ENCODE measurements around the gene NEURL4. TPM values are rescaled to one million over a fixed set of nuclear protein-coding genes. Genes with fewer than 3 reads are reported as not detected.
"Not testable (repeated sequence)": the region's sequence is repeated elsewhere in the genome, so short reads cannot be mapped to it uniquely, and the experiment has no call there.

NEURL4 gene
- polyA plus RNA-seq, 1 donor = 34.5 TPM

DNA sequence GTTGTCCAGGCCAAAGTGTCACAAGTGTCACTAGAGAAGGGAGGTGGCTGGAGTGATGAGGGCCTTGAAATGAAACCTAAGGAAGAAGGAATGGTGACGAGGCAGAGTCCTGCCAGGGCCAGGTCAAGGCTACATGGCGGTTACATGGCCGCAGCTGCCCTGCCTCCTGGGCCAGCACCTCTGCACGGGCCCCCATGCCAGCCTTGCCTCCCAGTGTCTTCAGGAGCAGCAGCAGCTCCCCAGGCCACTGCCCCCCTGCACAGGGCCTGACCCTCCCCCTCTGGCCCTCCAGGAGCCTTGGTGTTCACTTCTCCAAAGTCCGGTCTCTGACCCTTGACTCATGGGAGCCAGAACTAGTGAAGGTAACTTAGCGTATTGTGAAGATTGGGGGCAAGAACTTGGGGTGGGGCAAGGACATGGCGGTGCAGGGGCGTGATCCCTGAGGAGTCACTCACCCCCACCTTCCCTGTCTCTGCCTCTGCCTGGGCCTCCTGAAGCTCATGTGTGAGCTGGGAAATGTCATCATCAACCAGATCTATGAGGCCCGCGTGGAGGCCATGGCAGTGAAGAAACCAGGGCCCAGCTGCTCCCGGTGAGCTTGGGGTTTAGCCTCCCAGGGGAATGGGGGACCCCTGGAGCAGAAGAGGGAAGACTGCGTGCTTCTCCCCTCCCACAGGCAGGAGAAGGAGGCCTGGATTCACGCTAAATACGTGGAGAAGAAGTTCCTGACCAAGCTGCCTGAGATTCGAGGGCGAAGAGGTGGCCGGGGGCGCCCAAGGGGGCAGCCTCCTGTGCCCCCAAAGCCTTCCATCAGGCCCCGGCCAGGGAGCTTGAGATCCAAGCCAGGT lies 18.7 kb upstream of the NEURL4 start:
- no peak for DNase-seq

DNA sequence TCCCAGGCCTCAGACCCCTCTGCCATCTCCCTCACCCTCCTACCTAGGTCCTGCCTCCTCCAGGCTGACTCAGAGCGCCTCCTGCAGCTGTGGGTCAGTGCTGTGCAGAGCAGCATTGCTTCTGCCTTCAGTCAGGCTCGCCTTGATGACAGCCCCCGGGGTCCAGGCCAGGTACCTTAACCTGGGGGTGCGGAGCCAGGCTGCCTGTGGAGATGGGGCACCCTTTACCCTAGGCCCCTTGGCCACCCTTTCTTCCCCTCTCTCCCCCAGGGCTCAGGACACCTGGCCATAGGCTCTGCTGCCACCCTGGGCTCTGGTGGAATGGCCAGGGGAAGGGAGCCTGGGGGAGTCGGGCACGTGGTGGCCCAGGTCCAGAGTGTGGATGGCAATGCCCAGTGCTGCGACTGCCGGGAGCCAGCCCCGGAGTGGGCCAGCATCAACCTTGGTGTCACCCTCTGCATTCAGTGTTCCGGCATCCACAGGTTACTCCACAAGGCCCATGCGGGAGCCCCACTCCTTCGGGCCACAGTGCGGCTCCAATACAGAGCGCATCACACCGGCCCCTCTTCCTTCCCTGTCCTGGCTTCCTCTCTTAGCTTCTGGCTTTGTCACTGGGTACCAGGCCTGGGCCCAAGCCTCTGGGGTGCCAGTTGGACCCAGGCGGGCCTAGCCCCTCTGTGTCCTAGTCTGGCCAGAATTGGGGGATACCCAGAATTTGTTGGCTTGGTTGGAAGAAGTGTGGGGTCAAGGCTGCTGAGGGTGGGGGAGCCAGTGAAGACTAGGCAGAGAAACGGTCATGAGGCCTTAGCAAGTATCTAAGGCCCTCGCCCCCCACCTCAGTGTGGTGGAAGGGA lies 17.9 kb upstream of the NEURL4 start:
- DNase-seq = no peak

DNA sequence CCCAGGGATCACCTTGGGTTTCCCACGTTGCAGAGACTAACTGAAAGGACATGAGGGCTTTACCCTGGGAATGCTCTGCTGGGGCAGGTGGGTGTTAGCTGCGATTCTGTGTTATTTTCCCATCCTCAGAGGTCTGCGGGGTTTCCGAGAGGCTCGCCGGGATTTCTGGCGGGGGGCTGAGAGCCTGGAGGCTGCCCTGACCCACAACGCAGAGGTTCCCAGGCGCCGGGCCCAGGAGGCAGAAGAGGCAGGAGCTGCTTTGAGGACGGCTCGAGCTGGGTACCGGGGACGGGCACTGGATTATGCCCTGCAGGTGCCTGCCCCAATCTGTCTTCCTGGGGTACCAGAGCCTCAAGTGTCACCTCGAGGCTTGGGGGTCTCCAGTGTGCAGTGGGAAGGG lies 14.1 kb upstream of the NEURL4 start:
- no peak for DNase-seq

DNA sequence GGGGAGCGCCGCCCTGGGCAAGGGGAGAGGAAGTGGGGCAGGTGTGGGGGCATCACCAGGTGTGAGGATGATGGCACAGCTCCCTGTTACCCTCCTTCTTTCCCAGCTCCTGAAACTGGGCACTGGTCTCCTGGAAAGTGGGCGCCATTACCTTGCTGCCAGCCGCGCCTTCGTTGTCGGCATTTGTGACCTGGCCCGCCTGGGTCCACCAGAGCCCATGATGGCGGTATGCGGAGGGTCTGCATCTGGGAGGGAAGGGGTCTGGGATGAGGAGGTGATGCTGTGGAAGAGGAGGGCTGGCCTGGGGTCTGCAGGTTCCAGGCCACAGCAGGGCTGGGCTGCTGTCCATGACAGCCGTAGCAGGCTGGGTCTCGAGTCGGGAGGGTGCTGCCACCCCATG lies 12.7 kb upstream of the NEURL4 start:
- no peak for DNase-seq

DNA sequence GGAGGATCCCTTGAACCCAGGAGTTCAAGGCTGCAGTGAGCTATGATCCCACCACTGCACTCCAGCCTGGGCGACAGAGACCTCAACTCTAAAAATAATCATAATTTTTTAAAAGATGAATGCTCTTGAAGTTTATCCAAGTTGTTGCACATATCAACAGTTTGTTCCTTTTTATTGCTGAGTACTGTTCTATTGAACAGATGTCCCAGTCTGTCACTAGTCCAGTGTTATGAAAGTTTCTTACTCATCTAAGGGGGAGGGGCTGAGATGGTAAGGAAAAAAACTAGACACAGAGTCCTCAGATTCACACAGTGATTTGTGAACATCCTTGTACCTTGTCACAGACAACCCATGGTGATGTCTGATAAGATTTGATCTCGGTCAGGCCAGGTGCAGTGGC lies 11.0 kb upstream of the NEURL4 start:
- DNase-seq = no peak

DNA sequence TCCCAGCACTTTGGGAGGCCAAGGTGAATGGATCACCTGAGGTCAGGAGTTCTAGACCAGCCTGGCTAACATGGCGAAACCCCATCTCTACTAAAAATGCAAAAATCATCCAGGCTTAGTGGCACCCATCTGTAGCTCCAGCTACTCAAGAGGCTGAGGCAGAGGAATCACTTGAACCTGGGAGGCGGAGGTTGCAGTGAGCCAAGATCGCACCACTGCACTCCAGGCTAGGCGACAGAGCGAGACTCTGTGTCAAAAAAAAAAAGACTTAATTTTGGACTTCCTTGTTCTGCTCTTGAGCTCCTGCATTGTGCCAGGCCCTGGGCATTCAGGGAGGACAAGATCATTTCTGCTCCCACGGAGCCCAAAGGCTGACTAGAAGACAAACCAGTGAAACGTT lies 8.5 kb upstream of the NEURL4 start:
- not testable (repeated sequence) for DNase-seq

DNA sequence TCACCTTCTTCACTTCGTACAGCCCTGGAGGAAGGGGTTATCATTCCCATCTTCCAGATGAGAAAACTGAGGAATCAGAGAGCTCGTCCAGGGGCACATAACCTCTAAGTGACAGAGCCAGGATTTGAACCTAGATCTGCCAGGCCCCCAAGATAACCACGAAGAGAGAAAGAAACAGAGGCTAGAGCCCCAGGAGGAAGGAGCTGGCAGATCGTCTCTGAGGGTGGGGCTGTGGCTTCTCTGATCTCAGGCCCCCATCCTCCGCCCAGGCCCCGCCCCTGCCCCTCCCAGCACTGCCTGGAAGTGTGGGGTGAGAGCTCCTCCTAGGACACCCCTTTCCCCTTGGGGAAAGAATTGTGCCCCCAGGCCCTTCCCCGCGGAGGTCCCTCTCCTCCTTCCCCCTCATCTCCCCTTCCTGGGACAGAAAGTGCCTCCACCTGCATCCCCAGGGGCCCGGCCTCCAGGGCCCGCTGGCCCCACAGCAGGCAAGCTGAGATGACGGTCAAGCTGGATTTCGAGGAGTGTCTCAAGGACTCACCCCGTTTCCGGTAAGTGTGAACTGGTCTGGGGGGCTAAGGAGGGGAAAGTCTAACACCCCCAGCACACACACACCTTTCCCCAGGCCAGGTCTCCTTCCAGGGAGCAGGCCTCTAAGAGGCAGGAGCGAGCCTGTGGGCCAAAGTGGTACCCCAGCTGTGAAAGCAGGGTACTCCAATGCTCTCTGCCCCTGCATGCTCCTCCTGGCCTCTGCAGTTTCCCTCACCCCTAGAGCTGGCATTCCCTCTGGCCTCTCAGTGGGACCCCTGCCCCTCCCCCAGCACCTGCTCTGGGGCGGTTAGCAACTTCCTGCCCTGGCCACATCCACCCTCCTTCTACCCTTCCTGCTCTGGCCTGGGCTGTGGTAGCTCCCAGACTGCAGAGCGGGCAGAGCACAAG lies 7.4 kb upstream of the NEURL4 start, which contains the start of gene ACAP1:
TSS of gene ACAP1 (plus strand) at position 290 of the 936 bp plus-strand sequence. CDS start at position 496, 206 bp downstream.
- DNase-seq = no peak

DNA sequence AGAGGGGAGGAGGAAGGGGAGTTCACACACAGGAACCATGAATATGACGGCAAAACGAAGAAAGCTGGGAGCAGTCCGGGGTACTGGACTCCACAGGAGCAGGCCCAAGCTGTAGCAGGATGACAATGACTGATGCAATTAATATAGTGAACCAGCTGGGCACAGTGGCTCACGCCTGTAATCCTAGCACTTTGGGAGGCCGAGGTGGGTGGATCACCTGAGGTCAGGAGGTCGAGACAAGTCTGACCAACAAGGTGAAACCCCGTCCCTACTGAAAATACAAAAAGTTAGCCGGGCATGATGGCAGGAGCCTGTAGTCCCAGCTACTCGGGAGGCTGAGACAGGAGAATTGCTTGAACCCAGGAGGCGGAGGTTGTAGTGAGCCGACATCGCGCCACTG lies 6.6 kb upstream of the NEURL4 start:
- DNase-seq = not testable (repeated sequence)

DNA sequence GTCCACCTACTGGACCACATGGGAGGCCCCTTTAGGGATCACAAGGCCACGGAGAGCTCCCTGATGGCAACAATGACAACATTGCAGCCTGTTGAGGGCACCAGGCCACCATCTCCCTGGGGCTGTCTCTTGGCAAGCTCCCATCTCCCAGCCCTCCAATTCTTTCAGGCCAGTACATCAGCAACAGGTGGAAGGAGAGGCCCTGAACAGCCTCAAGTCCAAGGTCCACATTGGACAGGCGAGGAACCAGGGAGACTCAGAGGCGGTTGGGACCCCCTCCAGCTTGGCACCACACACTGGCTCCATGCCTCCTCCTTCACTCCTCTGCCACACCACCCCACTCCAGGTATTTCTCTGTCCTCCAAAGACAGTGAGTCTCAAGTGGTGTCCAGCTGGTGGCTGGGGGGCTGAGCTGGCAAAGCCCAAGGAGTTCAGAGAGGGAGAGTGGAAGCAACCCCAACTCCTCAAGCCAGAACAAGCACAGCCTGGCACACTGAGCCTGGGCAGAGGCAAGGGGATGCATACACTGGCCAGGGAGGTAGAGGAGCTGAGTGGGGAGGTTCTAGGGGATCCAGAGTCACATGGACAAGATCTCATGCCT lies 5.9 kb upstream of the NEURL4 start:
- DNase-seq = no peak

DNA sequence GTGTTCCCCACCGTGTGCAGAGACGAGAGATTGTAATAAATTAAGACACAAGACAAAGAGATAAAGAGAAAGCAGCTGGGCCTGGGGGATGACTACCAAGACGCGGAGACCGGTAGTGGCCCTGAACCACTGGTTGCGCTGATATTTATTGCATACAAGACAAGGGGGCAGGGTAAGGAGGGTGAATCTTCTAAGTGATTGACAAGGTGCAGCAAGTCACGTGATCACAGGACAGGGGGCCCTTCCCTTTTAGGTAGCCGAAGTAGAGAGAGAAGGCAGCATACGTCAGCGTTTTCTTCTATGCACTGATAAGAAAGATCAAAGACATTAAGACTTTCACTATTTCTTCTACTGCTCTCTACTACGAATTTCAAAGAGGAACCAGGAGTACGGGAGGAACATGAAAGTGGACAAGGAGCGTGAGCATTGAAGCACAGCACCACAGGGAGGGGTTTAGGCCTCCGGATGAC lies 3.5 kb upstream of the NEURL4 start:
- not testable (repeated sequence) for DNase-seq

DNA sequence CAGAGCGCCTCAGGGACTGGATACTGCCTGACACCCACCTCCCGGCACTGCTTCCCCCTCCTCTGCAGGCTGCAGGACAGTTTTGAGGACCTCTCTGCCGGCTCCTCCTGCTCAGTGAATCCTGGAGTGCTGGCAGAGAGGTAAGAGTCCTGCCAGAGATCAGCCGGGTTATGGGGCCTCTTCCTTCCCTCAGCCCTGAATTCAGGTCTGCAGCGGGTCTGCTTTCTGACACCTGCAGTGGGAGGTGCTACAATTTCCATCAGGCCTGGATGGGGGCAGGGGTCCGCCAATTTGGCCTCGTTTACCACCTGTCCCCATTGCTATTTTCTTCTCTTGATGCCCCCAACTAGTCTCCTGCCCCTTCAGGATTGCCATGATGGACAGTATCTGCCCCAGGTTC lies 3.0 kb upstream of the NEURL4 start:
- no peak for DNase-seq

DNA sequence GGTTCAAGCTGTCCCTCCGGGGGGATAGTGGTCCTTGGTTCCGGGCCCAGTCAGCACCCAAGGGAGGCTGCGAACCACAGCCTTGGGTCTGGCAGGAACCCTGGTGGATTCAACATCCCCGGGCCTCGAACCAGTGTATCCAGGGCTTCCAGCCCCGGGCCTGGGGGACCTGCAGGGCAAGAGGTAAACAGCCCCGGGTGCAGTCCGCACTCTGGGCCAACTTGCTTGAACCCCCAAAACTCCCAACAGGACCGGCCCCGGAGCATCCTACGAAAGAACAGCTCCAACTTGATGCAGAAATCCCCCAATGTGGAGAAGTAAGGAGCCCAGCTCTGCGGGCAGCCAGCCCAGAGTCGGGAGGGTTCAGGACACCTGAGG lies 1.5 kb upstream of the NEURL4 start:
- DNase-seq = no peak

DNA sequence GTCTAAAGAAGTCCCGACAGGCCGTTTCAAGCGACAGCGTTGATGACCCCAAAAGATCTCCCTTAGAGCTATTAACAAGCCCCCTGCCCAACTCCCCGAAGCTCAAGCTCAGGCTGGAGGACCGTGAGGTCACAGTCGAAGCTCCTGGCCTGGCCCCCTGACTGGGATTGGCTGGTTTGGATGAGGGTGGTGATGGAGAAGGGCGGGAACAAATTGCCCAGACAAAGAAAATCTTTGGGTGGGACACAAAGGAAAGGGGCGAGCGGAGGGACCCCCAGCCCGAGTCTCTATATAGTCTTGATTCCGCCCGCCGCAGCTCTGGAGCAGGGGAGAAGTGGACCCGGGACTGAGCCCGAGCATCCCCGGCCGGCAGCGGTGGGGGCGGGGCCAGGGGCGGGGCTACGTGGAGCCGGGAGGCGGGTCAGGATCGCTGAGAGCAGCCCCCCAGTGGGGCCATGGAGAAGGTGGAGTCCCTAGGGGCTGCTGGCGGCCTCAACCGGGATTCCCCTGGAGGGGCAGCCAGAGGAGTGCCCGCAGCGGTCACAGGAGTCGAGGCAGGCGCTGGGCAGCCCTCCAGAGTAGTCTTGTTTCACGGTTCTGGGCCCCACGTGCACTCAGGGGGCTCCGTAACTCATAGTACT lies 982 bp upstream of the NEURL4 start:
- DNase-seq = peak; percentile 83

DNA sequence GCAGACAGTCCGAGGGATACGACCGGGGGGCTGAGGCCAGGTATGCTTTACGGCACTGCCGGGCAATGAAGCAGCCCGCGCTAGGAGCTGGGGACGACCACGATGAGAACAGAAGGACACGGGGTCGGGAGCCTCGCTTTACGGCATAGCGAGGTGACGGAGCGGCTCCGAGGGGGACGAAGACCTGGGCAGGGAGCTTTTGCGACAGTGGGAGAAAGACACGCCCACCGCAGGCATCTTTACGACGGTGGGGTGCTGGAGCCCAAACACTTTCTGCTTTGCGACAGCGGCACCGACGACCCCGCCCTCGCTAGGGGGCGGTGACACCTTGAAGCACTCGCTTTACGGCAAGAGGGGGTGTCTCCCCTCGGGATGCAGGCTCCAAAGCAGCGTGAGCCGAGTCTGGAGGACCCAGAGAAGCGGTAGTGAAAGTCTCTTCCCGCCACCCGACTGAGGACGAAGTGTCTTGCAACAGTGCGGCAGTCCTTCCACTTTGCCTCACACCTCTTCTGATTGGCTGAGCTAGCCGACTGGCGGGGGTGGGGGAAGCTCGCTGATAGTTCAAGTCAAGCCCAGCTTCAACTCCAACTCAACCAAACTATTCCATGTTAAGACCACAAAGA lies 350 bp upstream of the NEURL4 start:
- DNase-seq = peak; percentile 99

DNA sequence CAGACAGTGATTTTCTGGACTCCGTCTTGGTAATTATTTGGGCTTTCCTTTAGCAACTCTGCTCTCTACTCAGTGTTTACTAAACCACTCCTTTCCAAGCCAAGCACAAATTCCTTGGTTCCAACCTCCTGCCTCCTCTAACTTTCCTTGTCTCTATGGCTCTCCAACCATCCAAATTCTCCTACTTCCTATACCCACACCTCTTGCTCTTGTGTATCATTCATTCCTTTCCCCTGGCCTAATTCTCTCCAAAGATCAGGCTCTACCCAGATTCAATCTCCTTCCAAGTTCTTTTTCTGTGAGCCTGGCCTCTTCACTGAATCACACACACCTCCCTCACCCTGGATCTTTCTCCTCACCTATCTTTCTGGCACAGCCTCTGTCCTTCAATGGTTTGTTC lies 1.1 kb downstream of the NEURL4 start:
- no peak for DNase-seq

DNA sequence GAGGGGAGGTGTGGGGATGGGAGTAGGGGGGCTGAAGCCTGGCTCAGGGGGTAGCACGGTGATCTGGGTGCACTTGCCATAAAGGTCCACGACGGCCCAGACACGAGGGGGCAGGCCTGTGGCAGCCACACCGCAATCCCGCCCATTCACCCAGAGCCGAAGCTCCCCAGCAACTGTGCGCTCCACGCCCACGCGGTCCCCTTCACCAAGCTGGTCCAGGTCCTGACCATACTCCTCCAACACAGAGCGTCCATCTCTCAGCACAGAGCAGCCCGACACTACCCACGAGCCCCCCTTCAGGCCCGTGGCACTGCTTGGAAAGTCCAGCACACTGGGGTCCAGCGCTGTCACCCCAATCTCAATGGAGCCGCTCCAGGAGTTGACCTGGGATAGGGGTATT lies 1.6 kb downstream of the NEURL4 start:
- DNase-seq = no peak

DNA sequence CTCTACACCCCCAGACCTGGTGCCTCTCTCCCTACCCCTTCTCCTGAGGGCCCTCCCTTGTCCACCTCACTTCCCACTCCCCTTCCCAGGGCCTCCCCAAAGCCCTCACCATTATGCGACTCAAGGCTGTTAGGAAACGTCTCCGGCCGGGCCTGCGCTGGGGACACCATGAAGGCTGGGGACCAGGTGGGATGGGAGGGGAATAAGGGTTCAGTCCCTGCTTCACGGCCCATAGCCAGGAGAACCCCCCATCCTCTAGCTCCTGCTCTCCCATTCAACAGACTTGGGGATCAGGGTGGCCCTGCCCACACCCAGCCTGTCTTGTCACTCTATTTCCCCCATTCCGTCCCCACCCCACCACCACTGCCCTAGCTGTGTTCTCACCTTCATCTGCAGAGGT lies 2.1 kb downstream of the NEURL4 start:
- no peak for DNase-seq

DNA sequence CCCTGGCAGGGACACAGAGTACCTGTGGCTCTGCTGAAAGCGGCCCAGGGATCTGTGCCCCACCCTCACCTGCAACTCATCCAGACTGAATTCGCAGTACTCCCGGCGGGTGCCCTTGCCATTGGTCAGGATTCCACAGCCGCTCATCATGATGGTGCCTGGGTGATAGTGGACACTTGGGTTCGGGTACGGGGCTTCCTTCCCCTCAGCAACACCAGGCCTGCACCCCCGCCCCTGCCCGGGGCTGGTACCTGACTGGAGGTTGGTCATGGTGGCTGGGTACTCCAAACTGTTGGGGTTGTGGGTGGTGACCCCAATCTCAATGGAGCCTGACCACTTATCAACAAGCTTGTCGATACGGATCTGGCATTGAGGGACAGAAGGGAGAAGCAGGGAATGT lies 2.9 kb downstream of the NEURL4 start:
- DNase-seq = no peak

DNA sequence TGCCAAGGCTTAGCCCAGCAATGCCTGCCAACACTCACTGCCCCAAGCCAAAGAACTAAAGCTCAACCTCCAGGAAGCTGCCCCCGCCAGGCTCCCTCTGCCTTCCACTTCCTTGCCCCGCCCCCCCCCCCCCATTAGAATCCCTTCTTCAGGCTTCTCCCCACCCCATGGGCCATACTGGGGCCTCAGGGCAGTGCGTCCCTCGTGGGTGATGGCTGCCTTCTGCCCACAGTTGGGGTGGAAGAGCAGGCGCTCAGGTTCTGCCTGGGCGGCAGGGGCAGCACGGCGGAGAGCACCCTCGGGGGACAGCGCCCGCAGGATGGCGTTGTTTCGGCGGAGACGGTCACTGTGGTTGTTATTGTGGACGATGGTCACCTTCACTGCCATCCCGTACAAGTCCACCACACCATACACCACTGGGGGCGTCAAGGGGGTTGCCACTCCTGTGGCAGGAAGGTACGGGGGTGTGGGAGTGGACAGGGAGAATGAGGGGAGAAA lies 4.1 kb downstream of the NEURL4 start:
- DNase-seq = no peak

DNA sequence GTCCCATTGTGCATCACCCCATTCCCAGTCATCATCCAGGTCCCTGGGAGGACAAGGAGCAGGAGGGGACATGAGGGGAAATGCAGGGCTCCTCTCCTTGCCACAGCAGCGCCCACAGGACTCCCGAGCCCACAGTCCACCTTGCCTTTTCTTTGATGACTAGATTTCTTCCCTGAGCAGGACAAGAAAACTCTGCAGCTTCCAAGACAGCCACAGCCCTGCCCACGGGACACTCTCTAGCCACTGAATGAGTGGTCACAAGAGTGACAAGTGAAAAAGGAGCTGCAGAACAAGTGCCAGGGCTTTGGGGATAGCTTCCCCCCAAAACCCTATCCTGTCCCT lies 4.7 kb downstream of the NEURL4 start:
- no peak for DNase-seq
